ENCODE measurements around the gene ALDH5A1. TPM values are rescaled to one million over a fixed set of nuclear protein-coding genes. Genes with fewer than 3 reads are reported as not detected.

Gene ALDH5A1
- total RNA-seq, 6 experiments from 2014 or later: 0.55 to 2.2 (median 1.2) TPM

GRCh38 chr6:24529985-24530384 lies 35.2 kb downstream of the ALDH5A1 start:
- DNase-seq: peak; percentile 28
- Mint-ChIP-seq H3K9me3 (no peaks in the 10 kb centered on the region), H3K27ac (no peak overlapping the region), H3K4me1 (ENCODE audit: low read depth) (peaks cover 9% of the 10 kb centered on the region), H3K4me3 (no peak overlapping the region), H3K36me3 (ENCODE audit: low read depth) (no peaks in the 10 kb centered on the region), H3K27me3 (ENCODE audit: insufficient read depth) (peaks cover 3% of the 10 kb centered on the region)
- TF ChIP-seq CTCF (IDR thresholded peaks at IDR 0.05): no peak

- no peaks in the 10 kb centered on the region for H3K9me3 Mint-ChIP-seq
- TF ChIP-seq CTCF (IDR thresholded peaks at IDR 0.05): no peak
- no peak for DNase-seq
- H3K4me1 Mint-ChIP-seq (ENCODE audit: low read depth): peaks cover 23% of the 10 kb centered on the region
- H3K36me3 Mint-ChIP-seq (ENCODE audit: low read depth): no peaks in the 10 kb centered on the region
- H3K27ac Mint-ChIP-seq: no peak overlapping the region
- no peak overlapping the region for H3K4me3 Mint-ChIP-seq
- H3K27me3 Mint-ChIP-seq (ENCODE audit: insufficient read depth): peaks cover 5% of the 10 kb centered on the region
These were observed 39.6 kb downstream of the ALDH5A1 start for GRCh38 chr6:24534329-24534728.

GRCh38 chr6:24535210-24535609 lies 40.4 kb downstream of the ALDH5A1 start:
- DNase-seq: no peak
- Mint-ChIP-seq H3K9me3 (no peaks in the 10 kb centered on the region), H3K4me3 (no peak overlapping the region), H3K27ac (no peak overlapping the region), H3K4me1 (ENCODE audit: low read depth) (peaks cover 16% of the 10 kb centered on the region), H3K36me3 (ENCODE audit: low read depth) (no peaks in the 10 kb centered on the region), H3K27me3 (ENCODE audit: insufficient read depth) (peaks cover 5% of the 10 kb centered on the region)
- no peak for TF ChIP-seq CTCF (IDR thresholded peaks at IDR 0.05)

- H3K4me1 Mint-ChIP-seq (ENCODE audit: low read depth): peaks cover 14% of the 10 kb centered on the region
- H3K27ac Mint-ChIP-seq: no peak overlapping the region
- H3K27me3 Mint-ChIP-seq (ENCODE audit: insufficient read depth): peaks cover 2% of the 10 kb centered on the region
- no peak overlapping the region for H3K4me3 Mint-ChIP-seq
- TF ChIP-seq CTCF (IDR thresholded peaks at IDR 0.05): no peak
- H3K36me3 Mint-ChIP-seq (ENCODE audit: low read depth): no peaks in the 10 kb centered on the region
- DNase-seq: no peak
- H3K9me3 Mint-ChIP-seq: no peaks in the 10 kb centered on the region
These were observed 41.7 kb downstream of the ALDH5A1 start for GRCh38 chr6:24536466-24536865.

GRCh38 chr6:24537082-24537699 lies 42.4 kb downstream of the ALDH5A1 start:
- H3K4me1 Mint-ChIP-seq (ENCODE audit: low read depth): peaks cover 14% of the 10 kb centered on the region
- H3K27me3 Mint-ChIP-seq (ENCODE audit: insufficient read depth): peaks cover 2% of the 10 kb centered on the region
- TF ChIP-seq CTCF (IDR thresholded peaks at IDR 0.05): no peak
- no peaks in the 10 kb centered on the region for H3K9me3 Mint-ChIP-seq
- H3K36me3 Mint-ChIP-seq (ENCODE audit: low read depth): no peaks in the 10 kb centered on the region
- H3K27ac Mint-ChIP-seq: no peak overlapping the region
- no peak overlapping the region for H3K4me3 Mint-ChIP-seq
- no peak for DNase-seq

All from HFFc6 (cell line).